GM23338 (cell line): Measurements from ENCODE around the gene IPPK. TPM values are rescaled to one million over a fixed set of nuclear protein-coding genes. Genes with fewer than 3 reads are reported as not detected.

Experiments
- ATAC-seq: fragments of 200-7000 bp; cut with Tn5 transposase; 3 replicates; pipeline ENCODE4 v1.9.1; 2020
- DNase-seq: peaks from one replicate; pipeline ENCODE4 v3.0.0-alpha.2; 2015; ENCODE audit warnings: low spot score
- H2AFZ ChIP-seq: fragments of 200-600 bp; sonication (generic); 2 replicates; pipeline ENCODE4 v1.8.0; 2016; ENCODE audit warnings: antibody characterized with exemption, mild to moderate bottlenecking, moderate library complexity
- H3F3A ChIP-seq: fragments of 200-600 bp; sonication (generic); replicated peaks from 2 replicates; pipeline ENCODE4 v1.8.0; 2017; ENCODE audit warnings: antibody characterized with exemption, mixed run types, low read depth
- H3K27ac ChIP-seq: fragments of 200-600 bp; sonication (generic); 2 replicates; pipeline ENCODE4 v1.6.1; 2016; ENCODE audit warnings: low read depth
- H3K27me3 ChIP-seq: fragments of 200-600 bp; sonication (generic); 2 replicates; pipeline ENCODE4 v1.8.0; 2016; ENCODE audit warnings: mild to moderate bottlenecking, mixed run types, moderate library complexity; ENCODE audit not compliant: insufficient read depth
- H3K36me3 ChIP-seq: fragments of 200-600 bp; sonication (generic); 2 replicates; pipeline ENCODE4 v1.8.0; 2016; ENCODE audit warnings: mild to moderate bottlenecking; ENCODE audit not compliant: insufficient read depth
- H3K4me1 ChIP-seq: fragments of 200-600 bp; sonication (generic); 2 replicates; pipeline ENCODE4 v1.8.0; 2016; ENCODE audit warnings: mild to moderate bottlenecking, moderate library complexity; ENCODE audit not compliant: insufficient read depth
- H3K4me2 ChIP-seq: fragments of 200-600 bp; sonication (generic); 2 replicates; pipeline ENCODE4 v1.7.1; 2017; ENCODE audit warnings: mixed run types
- H3K4me3 ChIP-seq: fragments of 200-600 bp; sonication (generic); 2 replicates; pipeline ENCODE4 v1.6.1; 2016; ENCODE audit warnings: mixed run types
- H3K79me2 ChIP-seq: fragments of 200-600 bp; sonication (generic); replicated peaks from 2 replicates; pipeline ENCODE4 v1.8.0; 2017; ENCODE audit warnings: mild to moderate bottlenecking; ENCODE audit not compliant: insufficient read depth
- H3K9me2 ChIP-seq: fragments of 200-600 bp; sonication (generic); 2 replicates; pipeline ENCODE4 v1.8.0; 2017; ENCODE audit not compliant: insufficient read depth
- H4K20me1 ChIP-seq: fragments of 200-600 bp; sonication (generic); replicated peaks from 2 replicates; pipeline ENCODE4 v1.8.0; 2017; ENCODE audit warnings: mild to moderate bottlenecking; ENCODE audit not compliant: insufficient read depth
- H3K27ac Mint-ChIP-seq: 2 replicates; pipeline ENCODE4 v1.8.0; 2020; ENCODE audit warnings: inconsistent platforms, mild to moderate bottlenecking, moderate library complexity, mixed read lengths
- H3K27me3 Mint-ChIP-seq: 3 replicates; pipeline ENCODE4 v1.8.0; 2022; ENCODE audit warnings: low read depth, mild to moderate bottlenecking, moderate library complexity, mixed read lengths, inconsistent platforms; ENCODE audit not compliant: insufficient read depth, poor library complexity
- H3K36me3 Mint-ChIP-seq: 3 replicates; pipeline ENCODE4 v1.8.0; 2021; ENCODE audit warnings: low read depth, mild to moderate bottlenecking, inconsistent platforms, moderate library complexity, mixed read lengths
- H3K4me1 Mint-ChIP-seq: 3 replicates; pipeline ENCODE4 v1.8.0; 2020; ENCODE audit warnings: mild to moderate bottlenecking, inconsistent platforms, mixed read lengths
- H3K4me3 Mint-ChIP-seq: 3 replicates; pipeline ENCODE4 v1.8.0; 2021; ENCODE audit warnings: moderate library complexity, mild to moderate bottlenecking, inconsistent platforms, mixed read lengths
- H3K9me3 Mint-ChIP-seq: 3 replicates; pipeline ENCODE4 v1.8.0; 2020; ENCODE audit warnings: moderate library complexity, mild to moderate bottlenecking, inconsistent platforms, mixed read lengths
- CREB1 ChIP-seq: fragments of 250-450 bp; sonication (Bioruptor Pico); IDR thresholded peaks from 2 replicates; pipeline ENCODE4 v1.5.0; 2020; ENCODE audit warnings: low read depth, mild to moderate bottlenecking, moderate library complexity
- CTCF ChIP-seq, 2 experiments: fragments of 200-600 bp in 1 of 2; sonication (generic) in 1 of 2; conservative IDR thresholded peaks; 2 replicates each; pipeline versions ENCODE4 v1.5.1 to v1.6.1; 2016 to 2017; ENCODE audit warnings: antibody characterized with exemption in 2 of 2, low read depth in 2 of 2, mild to moderate bottlenecking in 2 of 2, moderate library complexity in 1 of 2
- ETS1 ChIP-seq: IDR thresholded peaks from 2 replicates; pipeline ENCODE4 v1.6.1; 2016; ENCODE audit warnings: antibody characterized with exemption
- EZH2 ChIP-seq: fragments of 200-600 bp; sonication (generic); IDR thresholded peaks from one replicate; pipeline ENCODE4 v1.8.0; 2017; ENCODE audit warnings: antibody characterized with exemption, mild to moderate bottlenecking, low read depth; ENCODE audit not compliant: unreplicated experiment
- EZH2phosphoT487 ChIP-seq: fragments of 200-600 bp; sonication (generic); IDR thresholded peaks from one replicate; pipeline ENCODE4 v1.8.1; 2018; ENCODE audit warnings: antibody characterized with exemption; ENCODE audit not compliant: unreplicated experiment
- JUNB ChIP-seq: IDR thresholded peaks from one replicate; pipeline ENCODE4 v1.6.1; 2016; ENCODE audit warnings: antibody characterized with exemption; ENCODE audit not compliant: unreplicated experiment
- NANOG ChIP-seq: IDR thresholded peaks from 2 replicates; pipeline ENCODE4 v1.6.1; 2016; ENCODE audit warnings: antibody characterized with exemption, borderline replicate concordance
- POLR2AphosphoS5 ChIP-seq: IDR thresholded peaks from 2 replicates; pipeline ENCODE4 v1.6.1; 2016; ENCODE audit warnings: antibody characterized with exemption, low read depth
- REST ChIP-seq: IDR thresholded peaks from one replicate; pipeline ENCODE4 v1.6.1; 2018; ENCODE audit warnings: antibody characterized with exemption; ENCODE audit not compliant: unreplicated experiment
- STAT1 ChIP-seq: IDR thresholded peaks from one replicate; pipeline ENCODE4 v1.6.1; 2016; ENCODE audit warnings: antibody characterized with exemption; ENCODE audit not compliant: unreplicated experiment
- ZNF114 ChIP-seq: fragments of 250-450 bp; sonication (Bioruptor Pico); IDR thresholded peaks from 2 replicates; pipeline ENCODE4 v1.5.0; 2020; ENCODE audit warnings: mild to moderate bottlenecking, moderate library complexity
- ZNF331 ChIP-seq: fragments of 250-450 bp; sonication (Bioruptor Pico); IDR thresholded peaks from 2 replicates; pipeline ENCODE4 v1.5.0; 2020; ENCODE audit warnings: low read depth, mild to moderate bottlenecking, moderate library complexity
- ZNF462 ChIP-seq: fragments of 250-450 bp; sonication (Bioruptor Pico); IDR thresholded peaks from 2 replicates; pipeline ENCODE4 v1.5.0; 2020; ENCODE audit warnings: mild to moderate bottlenecking, moderate library complexity
- polyA plus RNA-seq: library from polyadenylated mRNA; unstranded; fragments of >200 nt; fragmentation: Nextera tagmentation; extraction: Ambion mirVana; gene quantifications from 2 replicates; pipeline ENCODE4 v1.2.1, GENCODE V29; 2016
- total RNA-seq: library from RNA; depleted of rRNA; stranded (reverse); fragments of >200 nt; shearing (Covaris generic); gene quantifications from 2 replicates; pipeline ENCODE4 v1.2.3, GENCODE V29; 2014

Gene IPPK
- total and polyA plus RNA-seq, 2 experiments from 2014 or later = 6.5 to 17.5 TPM

- no peak overlapping the region for H2AFZ ChIP-seq
- H3K36me3 ChIP-seq = peaks cover 9% of the 10 kb centered on the region
- no peaks in the 10 kb centered on the region for H3K27me3 ChIP-seq
- peaks cover 60% of the 10 kb centered on the region for H3K36me3 Mint-ChIP-seq
- peaks cover 2% of the 10 kb centered on the region for H3K27me3 Mint-ChIP-seq
- H3K4me1 Mint-ChIP-seq = no peaks in the 10 kb centered on the region
- no peaks in the 10 kb centered on the region for H3F3A ChIP-seq
- no peaks in the 10 kb centered on the region for H3K9me3 Mint-ChIP-seq
- no peak overlapping the region for H3K4me2 ChIP-seq
- H3K4me3 ChIP-seq = no peak overlapping the region
- no peak for ATAC-seq
- H3K27ac ChIP-seq = no peak overlapping the region
- H3K27ac Mint-ChIP-seq = no peak overlapping the region
- TF ChIP-seq EZH2 (no peak), EZH2phosphoT487 (no peak), STAT1 (no peak), JUNB (no peak), POLR2AphosphoS5 (no peak), CTCF (conservative IDR thresholded peaks at IDR 0.05; ENCODE audit: low read depth in 2 of 2) (no peak), ZNF462 (no peak), NANOG (no peak), REST (no peak), CREB1 (CRISPR knock-in tag) (no peak), ZNF331 (CRISPR knock-in tag) (no peak), ZNF114 (no peak), ETS1 (no peak)
- H4K20me1 ChIP-seq = peaks cover 8% of the 10 kb centered on the region; the same call in 1 of the 2 replicates
- no peaks in the 10 kb centered on the region for H3K9me2 ChIP-seq
- H3K4me1 ChIP-seq = no peaks in the 10 kb centered on the region
- no peaks in the 10 kb centered on the region for H3K79me2 ChIP-seq
- H3K4me3 Mint-ChIP-seq = no peak overlapping the region
- no peak for DNase-seq
Measured at GRCh38 chr9:92647671-92648473, 22.1 kb downstream of the IPPK start.
